Upper lobe of left lung (tissue), 4 donors: ENCODE results near the gene C5orf15.

Experiments
- POLR2A ChIP-seq, 4 donors: fragments of 450-650 bp; IDR thresholded peaks; one replicate each; pipeline ENCODE4 v1.5.1; 2016 to 2017; ENCODE audit warnings: antibody characterized with exemption in 4 of 4, mild to moderate bottlenecking in 2 of 4
- POLR2AphosphoS5 ChIP-seq, 2 donors: sonication (generic); formaldehyde crosslinking; IDR thresholded peaks; one replicate each; pipeline ENCODE4 v1.5.1; 2017; ENCODE audit warnings: antibody characterized with exemption in 2 of 2
- TF ChIP-seq, protein P1 (sequence below), 6 experiments: fragments of 450-650 bp in 4 of 6; fragments of 200-600 bp in 2 of 6; sonication (generic) in 2 of 6; IDR thresholded peaks; one replicate each; pipeline ENCODE4 v1.5.1; 2016 to 2019; ENCODE audit warnings: antibody characterized with exemption in 6 of 6

- TF ChIP-seq POLR2AphosphoS5 (IDR thresholded peaks at IDR 0.05), result no peak
- TF ChIP-seq, protein P1, sequence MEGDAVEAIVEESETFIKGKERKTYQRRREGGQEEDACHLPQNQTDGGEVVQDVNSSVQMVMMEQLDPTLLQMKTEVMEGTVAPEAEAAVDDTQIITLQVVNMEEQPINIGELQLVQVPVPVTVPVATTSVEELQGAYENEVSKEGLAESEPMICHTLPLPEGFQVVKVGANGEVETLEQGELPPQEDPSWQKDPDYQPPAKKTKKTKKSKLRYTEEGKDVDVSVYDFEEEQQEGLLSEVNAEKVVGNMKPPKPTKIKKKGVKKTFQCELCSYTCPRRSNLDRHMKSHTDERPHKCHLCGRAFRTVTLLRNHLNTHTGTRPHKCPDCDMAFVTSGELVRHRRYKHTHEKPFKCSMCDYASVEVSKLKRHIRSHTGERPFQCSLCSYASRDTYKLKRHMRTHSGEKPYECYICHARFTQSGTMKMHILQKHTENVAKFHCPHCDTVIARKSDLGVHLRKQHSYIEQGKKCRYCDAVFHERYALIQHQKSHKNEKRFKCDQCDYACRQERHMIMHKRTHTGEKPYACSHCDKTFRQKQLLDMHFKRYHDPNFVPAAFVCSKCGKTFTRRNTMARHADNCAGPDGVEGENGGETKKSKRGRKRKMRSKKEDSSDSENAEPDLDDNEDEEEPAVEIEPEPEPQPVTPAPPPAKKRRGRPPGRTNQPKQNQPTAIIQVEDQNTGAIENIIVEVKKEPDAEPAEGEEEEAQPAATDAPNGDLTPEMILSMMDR (IDR thresholded peaks at IDR 0.05), result no peak
- no peak for TF ChIP-seq POLR2A (IDR thresholded peaks at IDR 0.05)
Measured at GRCh38 chr5:133942614-133943474, 25.6 kb downstream of the C5orf15 start.
